IMR-90 (cell line): Measurements from ENCODE around the gene JAK1.

Experiments
- POLR2A ChIP-seq: IDR thresholded peaks from 2 replicates; pipeline ENCODE4 v1.6.1; 2012; ENCODE audit warnings: mild to moderate bottlenecking, low read depth, low read length
- RCOR1 ChIP-seq: IDR thresholded peaks from 2 replicates; pipeline ENCODE4 v1.6.1; 2012; ENCODE audit warnings: mild to moderate bottlenecking, low read length, improper control_type of control experiment; ENCODE audit not compliant: insufficient replicate concordance
- SMC3 ChIP-seq: fragments of 150-350 bp; IDR thresholded peaks from 2 replicates; pipeline ENCODE4 v1.6.1; 2016; ENCODE audit warnings: low read depth, mild to moderate bottlenecking, antibody characterized with exemption, low read length, moderate library complexity
- TF ChIP-seq, protein P1 (sequence below): conservative IDR thresholded peaks from 2 replicates; pipeline ENCODE4 v1.5.1; 2012; ENCODE audit warnings: mild to moderate bottlenecking, low read depth, low read length, improper control_type of control experiment

DNA sequence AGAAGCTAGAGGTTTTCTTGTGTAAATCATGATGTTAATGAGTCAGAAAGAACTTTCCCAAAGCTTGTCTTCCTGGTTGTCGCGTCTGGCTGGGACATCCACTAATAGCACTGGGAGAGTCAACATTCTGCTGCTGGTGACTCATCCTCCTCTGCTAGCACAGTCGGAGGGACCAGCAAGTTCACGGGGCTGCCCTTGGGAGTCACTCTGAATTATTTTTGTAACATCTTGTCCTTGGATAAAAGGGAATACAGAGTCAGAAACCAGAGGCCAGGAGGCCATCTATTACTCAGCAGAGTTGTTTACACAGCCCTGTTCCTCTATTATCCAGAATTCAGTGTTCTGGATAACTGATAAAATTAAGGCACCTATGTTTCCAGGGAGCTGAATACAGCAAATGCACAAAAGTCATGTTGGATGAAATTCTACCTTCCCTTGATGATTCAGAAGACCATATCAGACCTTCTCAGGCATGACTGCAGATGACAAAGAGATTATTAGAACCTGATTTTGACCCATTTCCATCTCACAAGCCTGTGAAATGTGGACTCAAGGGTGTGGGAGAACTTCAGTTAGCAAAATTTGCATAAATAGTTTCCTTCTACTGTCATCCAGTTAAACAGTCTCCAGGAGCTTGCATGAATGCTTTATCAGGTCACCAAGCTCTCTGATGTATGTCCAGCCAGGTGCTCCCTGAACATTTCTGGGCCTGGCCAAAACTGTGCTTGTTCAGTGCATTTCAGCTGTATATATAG lies 68.1 kb downstream of the JAK1 start:
- TF ChIP-seq, protein P1, sequence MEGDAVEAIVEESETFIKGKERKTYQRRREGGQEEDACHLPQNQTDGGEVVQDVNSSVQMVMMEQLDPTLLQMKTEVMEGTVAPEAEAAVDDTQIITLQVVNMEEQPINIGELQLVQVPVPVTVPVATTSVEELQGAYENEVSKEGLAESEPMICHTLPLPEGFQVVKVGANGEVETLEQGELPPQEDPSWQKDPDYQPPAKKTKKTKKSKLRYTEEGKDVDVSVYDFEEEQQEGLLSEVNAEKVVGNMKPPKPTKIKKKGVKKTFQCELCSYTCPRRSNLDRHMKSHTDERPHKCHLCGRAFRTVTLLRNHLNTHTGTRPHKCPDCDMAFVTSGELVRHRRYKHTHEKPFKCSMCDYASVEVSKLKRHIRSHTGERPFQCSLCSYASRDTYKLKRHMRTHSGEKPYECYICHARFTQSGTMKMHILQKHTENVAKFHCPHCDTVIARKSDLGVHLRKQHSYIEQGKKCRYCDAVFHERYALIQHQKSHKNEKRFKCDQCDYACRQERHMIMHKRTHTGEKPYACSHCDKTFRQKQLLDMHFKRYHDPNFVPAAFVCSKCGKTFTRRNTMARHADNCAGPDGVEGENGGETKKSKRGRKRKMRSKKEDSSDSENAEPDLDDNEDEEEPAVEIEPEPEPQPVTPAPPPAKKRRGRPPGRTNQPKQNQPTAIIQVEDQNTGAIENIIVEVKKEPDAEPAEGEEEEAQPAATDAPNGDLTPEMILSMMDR: no peak
- TF ChIP-seq POLR2A: no peak
- TF ChIP-seq SMC3: peak; percentile 10; the same call in 1 of the 2 replicates
- no peak for TF ChIP-seq RCOR1
